ENCODE data around the gene LRRC75B.
"Not testable (repeated sequence)": the region's sequence is repeated elsewhere in the genome, so short reads cannot be mapped to it uniquely, and the experiment has no call there.

LRRC75B gene

GRCh38 chr22:24552503-24553286 is 40.2 kb downstream of the LRRC75B start:
- DNase-seq: not testable (repeated sequence)

DNA sequence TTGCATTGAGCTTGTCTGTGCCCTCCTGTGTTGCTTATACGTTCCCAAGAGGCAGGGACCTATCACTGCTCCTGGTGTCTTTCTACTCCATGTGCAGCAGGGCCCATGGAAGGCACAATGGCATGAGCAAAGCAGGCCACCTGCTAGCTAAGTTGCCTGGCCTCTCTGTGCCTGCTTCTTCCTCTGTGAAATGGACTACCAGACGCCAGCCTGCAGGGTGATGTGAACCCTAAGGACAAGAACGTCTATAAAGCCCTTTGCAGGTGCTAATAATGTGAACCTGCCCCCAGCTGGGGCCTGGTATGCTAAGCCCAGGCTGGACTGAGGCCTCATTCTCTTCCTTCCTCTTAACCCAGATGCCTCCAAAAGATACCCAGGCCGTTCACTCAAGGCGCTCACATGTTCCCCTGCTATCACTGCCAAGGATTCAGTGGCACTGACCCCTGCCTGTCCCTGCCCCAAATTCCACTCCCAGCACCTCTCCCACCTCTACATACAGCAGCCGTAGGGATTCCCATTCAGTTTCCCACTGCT is 41.9 kb downstream of the LRRC75B start:
- no peak for DNase-seq

GRCh38 chr22:24550028-24550901 is 42.6 kb downstream of the LRRC75B start:
- no peak for DNase-seq

- no peak for DNase-seq
Measured at GRCh38 chr22:24548812-24549211, 44.1 kb downstream of the LRRC75B start.

GRCh38 chr22:24543679-24544243 is 49.1 kb downstream of the LRRC75B start:
- no peak for DNase-seq

DNA sequence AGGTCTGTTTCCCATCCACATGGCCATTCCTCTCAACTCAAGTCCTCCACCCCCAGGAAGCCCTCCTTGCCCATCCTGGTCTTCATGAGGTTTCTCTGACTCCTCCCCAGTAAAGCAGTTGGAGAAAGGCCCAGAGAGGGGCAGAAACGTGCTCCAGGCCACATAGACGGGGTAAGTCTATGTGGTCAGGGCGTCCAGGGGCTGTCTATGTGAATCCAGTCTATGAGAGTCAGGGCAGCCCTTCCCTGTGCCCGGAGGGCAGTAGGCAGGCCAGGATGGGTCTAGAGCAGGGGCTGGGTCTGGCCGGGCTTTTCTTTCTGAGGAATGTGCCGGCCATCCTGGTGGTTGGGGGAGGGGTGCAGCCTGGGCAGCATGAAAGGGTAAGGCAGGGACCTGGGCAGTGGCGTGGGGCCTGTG is 49.7 kb downstream of the LRRC75B start:
- DNase-seq: no peak

GRCh38 chr22:24542641-24543040 is 50.2 kb downstream of the LRRC75B start:
- no peak for DNase-seq

DNA sequence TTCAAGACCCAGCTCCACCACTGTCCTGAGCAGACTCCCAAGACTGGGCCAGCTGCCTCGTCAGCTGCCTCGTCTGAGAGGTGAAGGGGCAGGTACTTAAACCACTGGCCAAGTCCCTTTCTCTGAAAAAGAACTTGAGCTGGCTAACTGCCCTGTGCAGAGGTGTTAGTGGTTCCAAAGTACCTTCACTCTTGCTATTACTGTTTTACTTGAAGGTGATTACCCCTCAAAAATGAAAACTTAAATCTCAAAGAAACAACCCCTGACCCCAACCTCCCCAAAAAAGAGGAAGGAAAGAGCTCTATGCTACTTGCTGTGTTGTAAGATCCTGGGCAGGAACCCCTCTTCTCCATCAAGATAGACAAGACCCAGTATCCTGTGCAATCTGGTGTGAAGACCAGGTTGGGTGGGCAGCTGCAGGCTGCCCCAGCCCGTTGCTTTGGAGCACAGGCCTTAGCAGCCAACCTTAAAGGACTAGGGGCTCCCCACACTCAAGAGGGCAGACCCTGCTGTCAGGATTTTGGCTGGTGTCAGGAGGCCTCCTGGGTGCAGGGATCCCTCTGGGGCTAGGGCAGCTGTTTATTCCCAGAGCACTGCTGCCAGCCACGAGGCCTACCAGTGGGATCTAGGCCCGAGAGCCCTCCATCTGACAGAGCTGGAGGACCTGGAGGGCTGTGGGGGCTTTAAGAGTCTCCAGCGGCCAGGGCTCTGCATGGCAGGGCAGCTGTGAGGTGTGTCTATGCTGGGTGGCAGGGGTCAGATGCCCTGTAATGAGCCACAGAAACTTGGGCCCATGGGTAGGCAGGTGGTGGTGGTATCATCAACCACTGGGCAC is 51.0 kb downstream of the LRRC75B start:
- no peak for DNase-seq

GRCh38 chr22:24540470-24540869 is 52.4 kb downstream of the LRRC75B start:
- DNase-seq: no peak

DNA sequence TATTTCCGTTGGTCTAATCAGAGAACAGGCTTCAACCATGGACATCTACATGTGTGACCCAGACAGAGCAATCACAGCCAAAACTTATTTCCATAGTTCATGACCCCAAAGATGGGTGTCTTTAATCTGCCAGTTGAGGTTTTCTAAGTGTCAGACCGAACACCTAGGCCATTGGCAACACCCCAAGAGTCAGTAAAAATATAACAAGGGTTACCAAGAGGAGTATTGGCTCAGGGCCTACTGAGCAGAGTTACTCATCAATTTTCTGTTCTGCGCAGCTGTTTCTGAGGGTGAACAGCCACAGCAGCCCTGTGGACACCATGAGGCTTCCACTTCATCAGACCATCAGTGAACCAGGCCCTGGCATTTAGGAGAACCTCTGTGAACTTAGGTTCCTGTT is 56.8 kb downstream of the LRRC75B start:
- no peak for DNase-seq

Data from DMS53 (cell line).